ENCODE results near the gene ANLN.

- TF ChIP-seq POLR2A (IDR thresholded peaks at IDR 0.05; ENCODE audit: low read depth, low read length) (no peak), POLR2AphosphoS5 (IDR thresholded peaks at IDR 0.05; ENCODE audit: low read depth, low read length) (no peak)
These were observed 48.5 kb downstream of the ANLN start for GRCh38 chr7:36438211-36438610.
